ENCODE measurements around the gene OR2L8.

The OR2L8 gene

GRCh38 chr1:247948558-247948957 lies at the start of gene OR2L8:
TSS of gene OR2L8 (plus strand) at chr1:247948858. CDS start at chr1:247948858, 0 bp downstream.
- DNase-seq (ENCODE audit: low read depth), result no peak
- no peak for TF ChIP-seq CTCF (IDR thresholded peaks at IDR 0.05; ENCODE audit: insufficient read depth, low read depth, low read length, missing control alignments)
- no peak within 1 kb of the TSS for H3K4me3 ChIP-seq (ENCODE audit: low read depth, low read length)

GRCh38 chr1:247904122-247904521 lies 44.5 kb upstream of the OR2L8 start:
- DNase-seq (ENCODE audit: low read depth), result no peak
- TF ChIP-seq CTCF (IDR thresholded peaks at IDR 0.05; ENCODE audit: insufficient read depth, low read depth, low read length, missing control alignments), result no peak
- no peak overlapping the region for H3K4me3 ChIP-seq (ENCODE audit: low read depth, low read length)

- TF ChIP-seq CTCF (IDR thresholded peaks at IDR 0.05; ENCODE audit: insufficient read depth, low read depth, low read length, missing control alignments), result no peak
- DNase-seq (ENCODE audit: low read depth), result no peak
- no peak overlapping the region for H3K4me3 ChIP-seq (ENCODE audit: low read depth, low read length)
Measured at GRCh38 chr1:247905181-247905580, 43.5 kb upstream of the OR2L8 start.

- no peak for TF ChIP-seq CTCF (IDR thresholded peaks at IDR 0.05; ENCODE audit: insufficient read depth, low read depth, low read length, missing control alignments)
- H3K4me3 ChIP-seq (ENCODE audit: low read depth, low read length), result no peak overlapping the region
- DNase-seq (ENCODE audit: low read depth), result no peak
Measured at GRCh38 chr1:247905910-247906503, 42.7 kb upstream of the OR2L8 start.

- DNase-seq (ENCODE audit: low read depth), result no peak
- no peak for TF ChIP-seq CTCF (IDR thresholded peaks at IDR 0.05; ENCODE audit: insufficient read depth, low read depth, low read length, missing control alignments)
- H3K4me3 ChIP-seq (ENCODE audit: low read depth, low read length), result no peak overlapping the region
Measured at GRCh38 chr1:247906504-247907047, 42.1 kb upstream of the OR2L8 start.

GRCh38 chr1:247908766-247909165 lies 39.9 kb upstream of the OR2L8 start:
- TF ChIP-seq CTCF (IDR thresholded peaks at IDR 0.05; ENCODE audit: insufficient read depth, low read depth, low read length, missing control alignments), result no peak
- no peak overlapping the region for H3K4me3 ChIP-seq (ENCODE audit: low read depth, low read length)
- no peak for DNase-seq (ENCODE audit: low read depth)

- no peak for DNase-seq (ENCODE audit: low read depth)
- TF ChIP-seq CTCF (IDR thresholded peaks at IDR 0.05; ENCODE audit: insufficient read depth, low read depth, low read length, missing control alignments), result no peak
- no peak overlapping the region for H3K4me3 ChIP-seq (ENCODE audit: low read depth, low read length)
Measured at GRCh38 chr1:247913786-247914185, 34.9 kb upstream of the OR2L8 start.

All from GM12865 (cell line).